GM19023 (cell line): ENCODE data around the gene DAP.

Experiments
- ATAC-seq: cut with Tn5 transposase; IDR thresholded peaks from one replicate; pipeline ENCODE4 v1.9.1; 2021; ENCODE audit warnings: mild to moderate bottlenecking, moderate library complexity; ENCODE audit not compliant: unreplicated experiment

The DAP gene

GRCh38 chr5:10712574-10713366 is 48.3 kb downstream of the DAP start:
- peak; percentile 86 for ATAC-seq

- ATAC-seq: no peak
Observed at GRCh38 chr5:10711562-10711961, 49.5 kb downstream of the DAP start.

GRCh38 chr5:10710513-10711128 is 50.4 kb downstream of the DAP start:
- ATAC-seq: no peak

GRCh38 chr5:10709933-10710332 is 51.1 kb downstream of the DAP start:
- ATAC-seq: no peak

GRCh38 chr5:10709409-10709808 is 51.6 kb downstream of the DAP start:
- ATAC-seq: no peak

GRCh38 chr5:10708189-10708944 is 52.7 kb downstream of the DAP start:
- no peak for ATAC-seq

- no peak for ATAC-seq
Observed at GRCh38 chr5:10707198-10708142, 53.6 kb downstream of the DAP start.

- ATAC-seq: no peak
Observed at GRCh38 chr5:10706326-10706725, 54.7 kb downstream of the DAP start.

GRCh38 chr5:10705747-10706146 is 55.3 kb downstream of the DAP start:
- no peak for ATAC-seq

- ATAC-seq: no peak
Observed at GRCh38 chr5:10704949-10705621, 55.9 kb downstream of the DAP start.

- no peak for ATAC-seq
Observed at GRCh38 chr5:10703676-10704075, 57.4 kb downstream of the DAP start.

- no peak for ATAC-seq
Observed at GRCh38 chr5:10702911-10703491, 58.0 kb downstream of the DAP start.

GRCh38 chr5:10702040-10702629 is 58.9 kb downstream of the DAP start:
- no peak for ATAC-seq

- no peak for ATAC-seq
Observed at GRCh38 chr5:10701567-10702039, 59.4 kb downstream of the DAP start.

- peak; percentile 1 for ATAC-seq
Observed at GRCh38 chr5:10700516-10700915, 60.5 kb downstream of the DAP start.

GRCh38 chr5:10699987-10700386 is 61.0 kb downstream of the DAP start:
- ATAC-seq: peak; percentile 68

- ATAC-seq: peak; percentile 56
Observed at GRCh38 chr5:10699281-10699874, 61.7 kb downstream of the DAP start.

GRCh38 chr5:10695759-10696543 is 65.1 kb downstream of the DAP start:
- ATAC-seq: no peak
